HG03521 (cell line): ENCODE results near the gene FAM83C.
"Not testable (repeated sequence)": the region's sequence is repeated elsewhere in the genome, so short reads cannot be mapped to it uniquely, and the experiment has no call there.

Source experiments
- ATAC-seq: cut with Tn5 transposase; IDR thresholded peaks from one replicate; pipeline ENCODE4 v1.9.1; 2021; ENCODE audit warnings: mild to moderate bottlenecking, moderate library complexity; ENCODE audit not compliant: unreplicated experiment

FAM83C gene

DNA sequence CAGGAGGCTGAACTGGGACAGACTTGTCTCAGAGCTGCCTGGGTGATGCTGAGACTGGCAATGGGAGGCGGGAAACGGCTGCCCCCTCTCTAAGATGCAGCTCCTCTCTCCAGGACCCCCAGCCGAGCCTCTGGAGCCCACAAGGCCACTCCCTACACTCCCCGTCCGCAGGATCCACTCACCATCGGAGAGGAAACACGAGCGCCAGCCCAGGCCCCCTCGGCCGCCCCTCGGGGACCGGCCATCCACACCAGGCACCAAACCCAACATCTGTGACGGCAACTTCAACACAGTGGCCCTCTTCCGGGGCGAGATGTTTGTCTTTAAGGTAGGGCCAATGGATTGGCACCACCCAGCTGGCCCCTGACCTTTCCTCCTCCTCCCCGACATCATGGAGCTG is 25.1 kb downstream of the FAM83C start:
- ATAC-seq, result no peak

DNA sequence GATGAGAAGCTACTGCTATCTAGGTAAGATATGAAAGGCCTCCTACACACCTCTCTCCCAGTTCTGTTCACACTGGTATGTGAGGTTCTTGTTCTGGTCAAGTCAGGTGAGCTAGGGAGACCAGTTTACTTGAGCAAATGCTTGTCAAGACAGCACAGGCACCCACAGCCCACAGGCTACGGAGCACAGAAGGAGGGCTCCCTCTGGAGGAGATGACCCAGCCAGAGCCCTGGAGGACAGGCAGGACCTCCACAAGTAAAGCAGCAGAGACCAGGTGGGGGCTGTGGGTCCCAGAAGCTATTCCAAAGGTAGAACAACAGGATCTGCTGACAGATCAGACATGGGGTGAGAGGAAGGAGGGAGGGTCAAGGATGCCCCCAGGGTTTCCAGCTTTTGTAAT is 27.5 kb downstream of the FAM83C start:
- no peak for ATAC-seq

DNA sequence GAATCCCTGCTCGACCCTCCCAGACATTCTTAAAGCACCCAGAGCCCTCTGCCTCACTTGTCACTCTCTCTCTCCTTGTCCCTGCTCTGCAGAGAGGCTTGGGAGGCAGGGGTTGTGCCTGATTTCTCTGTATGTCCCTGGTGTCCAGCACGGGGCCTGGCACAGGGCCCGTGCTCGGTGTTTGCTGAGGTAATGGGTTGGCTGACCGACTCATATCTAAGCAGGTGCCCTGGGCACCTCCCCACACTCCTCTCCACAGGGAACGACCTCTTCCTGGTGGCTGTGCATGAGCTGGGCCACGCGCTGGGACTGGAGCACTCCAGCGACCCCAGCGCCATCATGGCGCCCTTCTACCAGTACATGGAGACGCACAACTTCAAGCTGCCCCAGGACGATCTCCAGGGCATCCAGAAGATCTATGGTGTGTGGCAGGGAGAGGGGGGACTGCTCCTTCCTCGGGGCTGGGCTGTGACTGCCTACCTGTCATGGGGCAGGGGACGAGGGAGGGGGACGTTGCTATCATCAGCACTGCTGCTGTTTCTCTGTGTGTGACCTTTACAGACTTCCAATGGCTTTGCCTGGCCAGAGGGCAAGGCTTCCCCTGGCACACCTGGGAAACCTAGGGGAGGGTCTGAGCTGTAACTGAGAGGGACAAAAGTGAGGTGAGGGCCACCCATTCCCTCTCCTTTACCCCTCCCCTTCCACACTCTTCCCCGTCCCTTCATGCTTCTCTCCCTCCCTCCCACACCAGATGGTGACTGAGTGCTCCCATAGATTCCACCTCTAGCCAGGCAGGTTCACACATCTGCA is 28.5 kb downstream of the FAM83C start:
- no peak for ATAC-seq

DNA sequence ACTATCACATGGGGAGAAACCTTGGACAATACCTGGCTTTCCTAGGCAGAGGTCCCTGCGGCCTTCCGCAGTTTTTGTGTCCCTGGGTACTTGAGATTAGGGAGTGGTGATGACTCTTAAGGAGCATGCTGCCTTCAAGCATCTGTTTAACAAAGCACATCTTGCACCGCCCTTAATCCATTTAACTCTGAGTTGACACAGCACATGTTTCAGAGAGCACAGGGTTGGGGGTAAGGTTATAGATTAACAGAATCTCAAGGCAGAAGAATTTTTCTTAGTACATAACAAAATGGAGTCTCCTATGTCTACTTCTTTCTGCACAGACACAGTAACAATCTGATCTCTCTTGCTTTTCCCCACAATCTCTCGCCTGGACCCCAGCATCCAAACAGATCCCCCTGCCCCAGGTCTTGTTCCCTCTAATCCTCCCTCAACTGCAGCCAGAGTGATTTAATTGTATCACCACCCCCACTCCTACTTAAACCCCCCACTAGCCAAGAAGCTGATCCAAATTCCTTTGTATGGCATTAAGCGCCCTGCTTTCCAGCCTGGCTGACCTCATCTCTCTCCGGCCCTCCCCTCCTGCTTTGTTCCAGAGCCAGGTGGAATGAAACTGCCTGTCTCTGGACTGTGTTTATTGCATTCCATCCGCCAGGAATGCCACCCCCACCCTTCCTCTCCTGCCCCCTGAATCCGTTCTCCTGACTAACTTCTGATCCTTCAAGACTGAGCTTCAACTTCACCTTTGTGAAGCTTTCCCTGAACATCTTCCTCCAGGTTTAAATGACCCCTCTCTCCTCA is 29.3 kb downstream of the FAM83C start:
- ATAC-seq, result not testable (repeated sequence)

DNA sequence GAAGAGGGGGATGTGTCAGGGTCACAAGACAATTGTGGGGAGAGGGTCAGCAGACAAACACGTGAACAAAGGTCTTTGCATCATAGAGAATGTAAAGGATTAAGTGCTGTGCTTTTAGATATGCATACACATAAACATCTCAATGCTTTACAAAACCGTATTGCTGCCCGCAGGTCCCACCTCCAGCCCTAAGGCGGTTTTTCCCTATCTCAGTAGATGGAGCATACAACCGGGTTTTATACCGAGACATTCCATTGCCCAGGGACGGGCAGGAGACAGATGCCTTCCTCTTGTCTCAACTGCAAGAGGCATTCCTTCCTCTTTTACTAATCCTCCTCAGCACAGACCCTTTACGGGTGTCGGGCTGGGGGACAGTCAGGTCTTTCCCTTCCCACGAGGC is 29.9 kb downstream of the FAM83C start:
- not testable (repeated sequence) for ATAC-seq

DNA sequence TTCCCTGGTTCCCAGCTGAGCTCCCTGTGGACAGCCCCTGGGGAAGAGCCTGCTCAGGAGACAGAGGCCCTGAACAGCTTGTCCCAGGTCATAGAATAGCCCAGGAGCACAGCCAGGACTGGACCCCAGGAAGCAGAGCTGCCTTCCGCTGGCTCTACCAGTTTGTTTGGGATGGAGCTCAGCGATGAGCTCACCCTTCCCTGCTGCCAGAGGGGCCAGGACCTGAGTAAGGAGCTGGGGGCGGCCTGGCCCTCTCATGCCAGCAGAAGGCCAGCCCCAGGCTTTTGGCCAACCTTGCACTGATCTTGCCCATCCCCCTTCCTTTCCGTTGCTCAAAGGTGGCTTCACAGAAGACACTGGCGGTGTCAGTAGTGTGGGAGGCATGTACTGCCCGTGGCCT is 31.8 kb downstream of the FAM83C start:
- no peak for ATAC-seq

DNA sequence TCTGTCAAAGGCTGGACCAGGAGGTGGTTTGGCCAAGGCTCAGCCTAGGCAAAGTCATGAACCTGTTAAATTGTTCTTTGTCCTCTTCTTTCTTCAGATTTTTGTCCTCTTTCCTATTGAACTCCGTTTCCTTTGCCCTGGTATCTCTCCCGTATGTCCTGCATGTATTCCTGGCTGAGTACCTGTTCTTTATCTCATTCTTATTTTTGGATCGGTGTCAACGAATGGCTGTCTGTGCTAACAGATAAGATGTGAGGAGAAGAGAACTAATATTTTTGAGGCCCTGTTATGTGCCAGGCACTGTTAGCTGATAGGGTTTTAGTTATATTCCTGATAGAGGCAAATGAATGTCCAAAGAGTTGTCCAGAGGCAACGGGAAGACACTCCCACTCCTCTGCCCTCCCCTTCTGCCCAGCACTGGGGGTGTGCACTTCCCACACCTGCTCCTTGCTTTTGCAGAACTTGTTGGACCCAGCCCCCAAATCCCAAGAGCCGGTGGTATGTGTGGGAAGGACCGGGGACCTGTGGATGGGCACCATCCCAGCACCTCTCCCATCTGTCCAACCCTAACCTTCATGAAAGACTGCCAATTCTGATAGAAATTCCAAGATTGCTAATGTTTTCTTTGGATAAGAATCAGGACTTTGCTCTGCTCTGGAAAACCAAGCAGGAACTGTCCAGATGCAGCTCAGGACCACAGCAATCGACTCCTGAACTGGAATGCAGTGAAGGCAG is 34.9 kb downstream of the FAM83C start:
- ATAC-seq, result no peak

DNA sequence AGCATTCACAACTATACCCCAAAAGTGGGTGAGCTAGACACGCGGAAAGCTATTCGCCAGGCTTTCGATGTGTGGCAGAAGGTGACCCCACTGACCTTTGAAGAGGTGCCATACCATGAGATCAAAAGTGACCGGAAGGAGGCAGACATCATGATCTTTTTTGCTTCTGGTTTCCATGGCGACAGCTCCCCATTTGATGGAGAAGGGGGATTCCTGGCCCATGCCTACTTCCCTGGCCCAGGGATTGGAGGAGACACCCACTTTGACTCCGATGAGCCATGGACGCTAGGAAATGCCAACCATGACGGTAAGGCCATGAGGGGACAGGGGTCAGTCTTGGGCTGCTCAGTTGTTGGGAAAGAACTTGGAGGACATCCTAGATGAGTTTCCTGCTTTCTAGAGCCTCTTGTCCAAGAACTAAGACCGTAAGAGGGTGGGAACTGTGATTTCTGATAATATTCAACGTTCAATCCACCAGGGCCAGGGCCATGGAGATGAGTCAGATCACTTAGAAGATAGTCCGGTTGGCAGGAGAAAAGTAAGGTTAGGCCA is 37.7 kb downstream of the FAM83C start:
- ATAC-seq, result no peak

DNA sequence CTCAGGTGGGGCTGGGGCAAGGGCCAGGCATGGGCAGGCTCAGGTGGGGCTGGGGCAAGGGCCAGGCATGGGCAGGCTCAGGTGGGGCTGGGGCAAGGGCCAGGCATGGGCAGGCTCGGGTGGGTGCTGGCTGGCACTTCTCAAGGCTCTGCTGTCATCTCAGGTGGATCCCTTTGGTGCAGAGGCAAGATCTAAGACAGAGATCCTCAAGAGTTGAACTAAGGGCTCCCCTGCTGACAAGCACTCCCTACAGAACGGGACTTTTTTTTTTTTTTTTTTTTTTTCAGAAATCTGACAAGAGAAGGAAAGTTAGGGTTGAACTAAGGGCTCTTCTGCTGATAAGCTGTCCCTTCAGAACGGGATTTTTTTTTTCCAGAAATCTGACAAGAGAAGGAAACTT is 39.2 kb downstream of the FAM83C start:
- no peak for ATAC-seq

DNA sequence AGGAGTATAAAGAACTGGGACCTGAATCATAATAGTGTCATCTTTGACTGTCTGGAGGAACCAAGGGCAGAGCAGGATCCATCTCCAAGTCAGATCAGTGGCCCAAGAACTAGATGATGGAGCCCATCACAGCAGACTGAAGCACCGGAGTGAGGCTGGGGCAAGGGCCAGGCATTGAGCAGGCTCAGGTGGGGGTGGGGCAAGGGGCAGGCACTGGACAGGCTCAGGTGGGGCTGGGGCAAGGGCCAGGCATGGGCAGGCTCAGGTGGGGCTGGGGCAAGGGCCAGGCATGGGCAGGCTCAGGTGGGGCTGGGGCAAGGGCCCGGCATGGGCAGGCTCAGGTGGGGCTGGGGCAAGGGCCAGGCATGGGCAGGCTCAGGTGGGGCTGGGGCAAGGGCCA is 39.6 kb downstream of the FAM83C start:
- ATAC-seq, result not testable (repeated sequence)

DNA sequence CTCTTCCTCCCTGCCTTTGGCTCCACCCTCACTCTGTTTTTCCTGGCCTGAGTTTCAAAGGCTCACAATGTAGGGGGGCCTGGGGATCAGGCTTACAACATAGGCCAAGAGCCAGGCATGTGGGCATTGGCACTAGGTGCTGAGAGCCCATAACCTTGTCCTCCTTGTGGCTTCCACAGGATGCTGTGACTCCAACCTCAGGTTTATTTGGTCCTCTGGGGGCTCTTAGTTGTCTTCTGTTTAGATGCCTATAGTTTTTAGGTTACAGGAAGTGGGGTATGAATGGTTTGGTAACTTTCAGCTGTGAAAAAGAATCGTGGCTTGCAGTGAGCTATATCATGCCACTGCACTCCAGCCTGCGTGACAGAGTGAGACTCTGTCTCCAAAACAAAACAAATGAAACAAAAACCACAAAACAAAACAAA is 40.2 kb downstream of the FAM83C start:
- ATAC-seq, result no peak

DNA sequence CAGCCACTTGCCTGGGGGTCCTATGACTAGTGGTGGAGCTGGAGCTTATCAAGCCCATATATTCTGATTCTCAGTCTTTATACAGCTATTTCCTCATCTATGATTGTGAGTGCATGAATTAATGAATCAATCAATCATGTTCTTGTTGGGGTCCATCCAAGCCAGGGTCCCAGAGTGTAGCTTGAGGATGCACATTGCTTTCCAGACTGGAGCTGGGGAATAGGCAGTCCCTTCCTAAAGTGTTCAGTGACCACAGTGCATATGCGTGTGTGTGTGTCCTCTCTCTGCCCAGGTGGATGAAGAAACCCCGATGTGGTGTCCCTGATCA is 40.6 kb downstream of the FAM83C start:
- no peak for ATAC-seq

DNA sequence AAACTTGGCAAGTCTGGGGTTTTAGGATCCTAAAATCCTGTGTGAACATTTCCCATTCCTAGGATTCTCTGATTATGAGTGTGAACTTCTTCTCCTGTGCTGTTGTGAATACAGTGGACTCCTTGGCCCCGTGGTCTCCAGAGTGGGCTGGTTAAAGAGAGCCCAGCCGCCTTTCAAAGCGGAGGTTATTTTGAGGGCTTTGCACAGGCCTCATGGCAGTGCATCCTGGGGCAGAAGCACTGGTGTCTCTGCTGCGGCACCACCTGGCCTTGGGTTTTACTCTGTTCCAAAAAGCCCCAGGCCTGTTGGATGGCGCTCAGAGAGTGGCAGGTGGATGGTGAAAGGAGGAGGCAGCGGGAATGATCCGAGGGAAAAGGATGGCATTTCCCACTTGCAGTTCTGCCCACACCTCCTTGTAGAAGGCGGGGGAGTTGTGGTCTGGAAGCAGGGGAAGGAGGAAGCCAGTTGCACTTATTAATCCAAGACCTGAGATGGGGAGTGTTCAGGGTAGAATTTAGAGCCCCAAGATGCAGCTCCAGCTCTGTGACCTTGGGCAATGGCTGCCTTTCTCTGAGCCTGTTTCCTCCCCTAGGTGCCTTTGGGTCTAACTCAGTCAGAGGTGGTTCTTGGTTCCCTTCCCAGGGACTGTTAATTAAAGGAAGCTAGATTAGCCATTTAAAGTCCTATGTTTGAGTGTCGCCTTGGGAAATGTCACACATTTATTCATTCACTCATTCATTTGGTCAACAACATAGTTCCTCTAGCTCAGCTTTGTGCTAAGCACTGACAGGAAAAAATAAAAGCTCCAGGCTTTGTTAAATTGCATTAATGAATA is 43.4 kb downstream of the FAM83C start:
- no peak for ATAC-seq

DNA sequence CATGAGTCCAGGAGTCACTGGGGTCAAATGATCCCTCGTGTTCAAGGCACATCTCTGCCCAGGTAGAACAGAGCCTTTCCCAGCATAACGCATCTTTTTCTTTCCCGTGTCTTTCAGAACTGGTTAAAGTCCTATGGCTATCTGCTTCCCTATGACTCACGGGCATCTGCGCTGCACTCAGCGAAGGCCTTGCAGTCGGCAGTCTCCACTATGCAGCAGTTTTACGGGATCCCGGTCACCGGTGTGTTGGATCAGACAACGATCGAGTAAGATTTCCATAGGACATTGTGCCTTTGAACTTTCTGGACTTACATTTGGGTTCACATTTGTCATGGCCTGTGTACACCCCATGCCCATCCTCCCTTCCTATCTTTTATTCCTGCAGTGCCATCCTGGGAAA is 45.5 kb downstream of the FAM83C start:
- no peak for ATAC-seq

DNA sequence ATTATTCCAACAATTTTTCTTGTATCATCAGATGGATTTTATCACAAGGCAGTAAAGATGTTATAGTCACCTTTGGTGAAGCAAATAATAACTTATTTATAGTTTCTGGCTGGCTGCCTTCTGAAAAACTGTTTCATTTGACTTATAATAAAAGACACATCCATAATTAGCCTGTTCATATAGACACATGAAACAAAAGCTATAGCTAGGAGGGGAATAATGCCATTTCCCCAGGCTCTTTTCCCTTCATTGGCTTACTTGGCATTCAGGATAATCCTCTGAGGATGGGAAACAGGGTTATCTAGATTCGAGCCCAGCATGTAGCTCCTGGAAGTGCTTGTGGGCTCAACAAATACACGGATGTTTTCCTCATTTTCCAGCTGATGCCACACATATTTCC is 48.2 kb downstream of the FAM83C start:
- no peak for ATAC-seq

DNA sequence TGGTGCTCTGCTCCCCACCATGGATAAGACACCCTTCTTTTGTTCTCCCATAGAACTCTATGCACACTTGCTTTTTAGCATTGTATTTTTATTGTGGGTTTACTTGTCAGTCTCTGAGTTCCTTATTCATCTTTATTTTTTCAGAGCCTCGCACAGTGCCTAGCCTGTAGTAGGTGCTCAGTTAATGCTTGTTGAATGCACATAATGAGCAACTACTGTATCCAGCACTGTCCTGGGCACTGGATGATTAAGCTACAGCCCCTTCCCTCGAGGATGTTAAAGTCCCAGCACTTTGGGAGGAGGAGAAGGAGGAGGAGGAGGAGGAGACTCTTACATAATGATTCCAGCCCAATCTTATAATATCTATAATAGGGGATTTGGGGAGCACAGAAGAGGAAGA is 48.9 kb downstream of the FAM83C start:
- no peak for ATAC-seq

DNA sequence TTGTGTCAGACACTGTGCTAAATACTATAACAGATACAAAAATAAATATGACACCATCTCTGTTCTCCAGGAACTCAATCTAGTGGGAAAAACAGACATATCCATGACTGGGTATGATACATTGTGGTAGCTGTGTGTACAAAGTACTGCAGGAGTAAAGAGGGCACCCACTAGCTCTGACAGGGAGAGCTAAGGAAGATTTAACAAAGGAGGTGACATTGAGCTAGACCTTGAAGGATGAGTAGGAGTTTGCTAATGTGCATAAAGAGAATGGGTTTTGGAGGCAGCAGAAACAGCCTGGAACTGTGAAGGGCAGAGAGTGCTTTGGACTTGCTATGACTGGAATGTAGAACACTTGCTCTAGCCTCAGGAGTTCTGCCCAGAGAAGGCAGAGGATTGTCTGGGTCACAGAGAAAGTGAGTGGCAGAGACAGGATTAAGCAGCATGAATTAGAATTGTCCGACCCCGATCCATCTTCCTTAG is 51.4 kb downstream of the FAM83C start:
- no peak for ATAC-seq

DNA sequence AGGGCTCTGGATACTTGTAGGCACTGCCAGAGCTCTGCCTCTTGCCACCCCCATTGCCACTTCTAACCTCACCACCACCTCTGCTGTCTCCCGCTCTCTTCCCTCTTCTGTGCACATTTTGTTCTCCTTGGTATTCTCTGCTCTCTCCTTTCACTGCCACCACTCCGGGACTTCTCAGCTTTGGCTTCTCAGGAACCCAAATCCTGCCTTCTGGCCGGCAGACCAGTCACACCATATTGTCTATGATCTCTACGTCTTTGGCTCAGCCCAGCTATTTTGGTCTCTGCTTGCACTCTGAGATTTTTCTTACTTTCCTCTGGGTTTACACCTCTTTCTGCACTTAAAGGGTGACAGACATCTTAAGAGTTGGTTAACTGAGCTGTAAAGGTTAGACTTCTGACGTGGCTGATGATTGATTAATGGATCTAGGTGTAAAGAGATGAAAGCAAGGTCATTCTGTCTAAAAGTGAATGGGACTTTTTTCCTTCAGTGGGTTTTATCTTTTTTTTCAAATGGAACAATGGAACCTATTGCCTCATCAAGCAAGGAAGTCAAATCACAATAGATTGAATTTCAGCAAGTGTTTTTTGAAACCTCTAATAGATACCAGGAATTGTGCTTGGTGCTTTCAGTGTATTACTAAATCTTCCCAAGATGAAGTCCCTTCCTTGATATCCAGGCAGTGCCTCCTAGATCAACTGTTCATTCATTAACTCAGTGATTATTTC is 52.0 kb downstream of the FAM83C start:
- ATAC-seq, result no peak

DNA sequence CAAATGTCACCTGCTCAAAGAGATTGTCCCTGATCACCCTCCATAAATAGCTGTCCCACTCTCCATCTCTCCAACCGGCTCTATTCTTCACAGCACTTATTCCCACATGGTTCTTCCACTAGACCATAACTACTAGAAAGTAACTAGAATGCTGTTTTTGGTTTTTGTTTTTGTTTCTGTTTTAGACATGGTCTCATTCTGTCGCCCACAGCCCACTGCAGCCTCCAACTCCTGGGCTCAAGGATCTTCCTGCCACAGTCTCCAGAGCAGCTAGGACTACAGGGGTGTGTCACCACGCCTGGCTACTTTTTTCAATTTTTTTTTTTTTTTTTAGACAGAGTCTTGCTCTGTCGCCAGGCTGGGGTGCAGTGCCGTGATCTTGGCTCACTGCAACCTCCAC is 53.5 kb downstream of the FAM83C start:
- no peak for ATAC-seq

DNA sequence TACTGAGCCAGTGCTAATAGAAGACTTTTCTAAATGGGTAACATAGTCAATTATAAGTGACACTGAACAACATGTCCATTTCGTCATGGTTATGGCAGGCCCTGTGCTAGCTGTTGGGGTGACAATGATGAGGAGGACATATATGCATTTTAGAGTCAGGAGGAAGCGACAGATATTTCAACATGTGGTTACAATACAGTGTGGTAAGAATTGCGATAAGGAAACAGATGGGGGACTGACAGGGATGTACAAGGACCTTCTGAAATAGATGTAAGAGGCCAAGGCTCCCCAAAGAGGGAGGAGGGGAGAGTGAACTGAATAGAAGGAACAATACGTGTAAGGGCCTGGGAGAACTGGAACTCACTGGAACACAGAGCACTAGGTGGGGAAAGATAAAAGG is 54.1 kb downstream of the FAM83C start:
- no peak for ATAC-seq
